ENCODE data around the gene DDX47.

GRCh38 chr12:12806784-12807516, 6.2 kb upstream of the DDX47 start:
- TF ChIP-seq CTCF (IDR thresholded peaks at IDR 0.05 in 8 of 11, conservative IDR thresholded peaks at IDR 0.05 in 3 of 11) (no peak), POLR2A (IDR thresholded peaks at IDR 0.05) (no peak), POLR2AphosphoS5 (IDR thresholded peaks at IDR 0.05) (no peak)
